NCI-H1417 (cell line): ENCODE results near the gene VPS51.
"Not testable (repeated sequence)": the region's sequence is repeated elsewhere in the genome, so short reads cannot be mapped to it uniquely, and the experiment has no call there.

Experiments used
- DNase-seq, 3 experiments: peaks; one replicate each; lab custom pipeline; 2025; lab: John Stamatoyannopoulos, UW

Gene VPS51

DNA sequence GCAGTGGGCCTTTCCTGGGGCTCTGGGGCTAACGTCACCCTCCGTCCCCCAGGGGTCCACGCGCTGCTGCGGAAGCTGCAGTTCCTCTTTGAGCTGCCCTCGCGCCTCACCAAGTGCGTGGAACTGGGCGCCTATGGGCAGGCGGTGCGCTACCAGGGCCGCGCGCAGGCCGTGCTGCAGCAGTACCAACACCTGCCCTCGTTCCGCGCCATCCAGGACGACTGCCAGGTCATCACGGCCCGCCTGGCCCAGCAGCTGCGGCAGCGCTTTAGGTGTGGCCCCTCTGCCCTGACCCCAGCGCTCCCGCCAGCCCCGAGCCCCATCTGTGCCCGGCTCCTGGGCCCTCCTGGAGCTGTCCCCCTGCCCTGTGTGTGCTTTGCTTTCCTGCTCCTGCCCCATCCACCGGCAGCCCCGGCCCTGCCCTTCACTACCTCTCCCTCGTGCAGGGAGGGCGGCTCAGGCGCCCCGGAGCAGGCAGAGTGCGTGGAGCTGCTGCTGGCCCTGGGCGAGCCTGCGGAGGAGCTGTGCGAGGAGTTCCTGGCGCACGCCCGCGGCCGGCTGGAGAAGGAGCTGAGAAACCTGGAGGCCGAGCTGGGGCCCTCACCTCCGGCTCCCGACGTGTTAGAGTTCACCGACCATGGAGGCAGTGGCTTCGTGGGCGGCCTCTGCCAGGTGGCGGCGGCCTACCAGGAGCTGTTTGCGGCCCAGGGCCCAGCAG lies 11.9 kb downstream of the VPS51 start:
- DNase-seq = no peak

DNA sequence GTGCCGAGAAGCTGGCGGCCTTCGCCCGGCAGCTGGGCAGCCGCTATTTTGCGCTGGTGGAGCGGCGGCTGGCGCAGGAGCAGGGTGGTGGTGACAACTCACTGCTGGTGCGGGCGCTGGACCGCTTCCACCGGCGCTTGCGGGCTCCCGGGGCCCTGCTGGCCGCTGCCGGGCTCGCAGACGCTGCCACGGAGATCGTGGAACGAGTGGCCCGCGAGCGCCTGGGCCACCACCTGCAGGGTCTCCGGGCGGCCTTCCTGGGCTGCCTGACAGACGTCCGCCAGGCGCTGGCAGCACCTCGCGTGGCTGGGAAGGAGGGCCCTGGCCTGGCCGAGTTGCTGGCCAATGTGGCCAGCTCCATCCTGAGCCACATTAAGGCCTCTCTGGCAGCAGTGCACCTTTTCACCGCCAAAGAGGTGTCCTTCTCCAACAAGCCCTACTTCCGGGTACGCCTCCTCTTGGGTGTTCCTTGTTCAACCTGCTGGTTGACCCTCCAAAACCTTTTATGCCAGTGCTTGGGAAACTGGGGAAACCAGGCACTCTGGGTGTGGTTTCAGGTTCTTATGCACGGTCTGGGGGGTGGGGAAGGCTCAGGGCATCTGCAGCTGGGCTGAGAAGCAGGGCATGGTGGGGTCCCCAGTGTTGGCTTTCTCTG lies 12.6 kb downstream of the VPS51 start:
- no peak for DNase-seq

DNA sequence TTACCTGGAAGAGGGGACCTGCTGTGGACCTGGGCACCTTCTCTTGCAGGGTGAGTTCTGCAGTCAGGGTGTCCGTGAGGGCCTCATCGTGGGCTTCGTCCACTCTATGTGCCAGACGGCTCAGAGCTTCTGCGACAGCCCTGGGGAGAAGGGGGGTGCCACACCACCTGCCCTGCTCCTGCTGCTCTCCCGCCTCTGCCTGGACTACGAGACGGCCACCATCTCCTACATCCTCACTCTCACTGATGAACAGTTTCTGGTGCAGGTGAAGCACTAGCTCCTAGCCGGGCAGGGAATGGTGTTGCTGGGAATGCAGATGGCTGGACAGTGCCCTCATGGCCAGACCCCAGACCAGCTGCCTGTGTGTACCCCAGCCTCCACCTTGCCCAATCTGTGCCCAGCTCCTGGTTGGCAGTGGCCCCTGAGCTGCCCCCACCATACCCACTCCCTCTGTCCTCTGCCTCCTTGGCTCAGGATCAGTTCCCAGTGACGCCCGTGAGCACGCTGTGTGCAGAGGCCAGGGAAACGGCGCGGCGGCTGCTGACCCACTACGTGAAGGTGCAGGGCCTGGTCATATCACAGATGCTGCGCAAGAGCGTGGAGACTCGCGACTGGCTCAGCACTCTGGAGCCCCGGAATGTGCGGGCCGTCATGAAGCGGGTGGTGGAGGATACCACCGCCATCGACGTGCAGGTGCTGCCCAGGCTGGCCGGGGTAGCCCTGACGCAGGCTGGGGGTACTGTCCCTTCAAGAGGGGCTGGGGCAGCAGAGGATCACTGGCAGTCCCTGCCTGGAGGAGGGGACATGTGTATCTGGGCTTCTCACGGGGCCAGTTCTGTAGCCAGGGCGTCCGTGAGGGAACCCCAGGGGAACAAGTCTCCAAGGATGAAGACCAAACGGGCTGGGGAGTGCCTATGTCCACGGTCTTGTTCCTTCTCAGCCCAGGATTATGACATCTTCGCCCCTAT lies 13.5 kb downstream of the VPS51 start:
- no peak for DNase-seq

DNA sequence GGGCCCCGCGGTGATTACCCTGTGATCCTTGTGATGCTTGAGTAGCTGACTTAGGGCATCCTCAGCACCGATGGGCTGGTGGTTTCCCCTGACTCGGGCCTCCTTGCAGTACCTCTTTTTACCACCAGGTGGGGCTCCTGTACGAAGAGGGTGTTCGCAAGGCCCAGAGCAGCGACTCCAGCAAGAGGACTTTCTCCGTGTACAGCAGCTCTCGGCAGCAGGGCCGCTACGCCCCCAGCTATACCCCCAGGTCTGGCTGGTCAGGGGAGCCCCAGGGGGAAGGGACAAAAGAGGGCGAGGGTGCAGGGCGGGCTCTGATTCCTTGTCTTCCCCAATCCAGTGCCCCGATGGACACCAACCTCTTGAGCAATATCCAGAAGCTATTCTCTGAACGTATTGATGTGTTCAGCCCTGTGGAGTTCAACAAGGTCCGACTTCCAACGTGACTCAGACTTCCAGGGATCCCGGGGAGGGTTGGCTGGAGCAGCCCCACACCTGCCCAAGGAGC lies 14.4 kb downstream of the VPS51 start:
- peak; percentile 81 to 88 (median 84) for DNase-seq

- no peak for DNase-seq
These were observed 15.2 kb downstream of the VPS51 start for GRCh38 chr11:65111159-65111743.

- DNase-seq = peak; percentile 98 to 99 (median 99)
These were observed 15.9 kb downstream of the VPS51 start, which contains the start of gene TM7SF2 for GRCh38 chr11:65111744-65112545. TSS of gene TM7SF2 (plus strand) at chr11:65111872. CDS start at chr11:65112016, 144 bp downstream.

- peak; percentile 63 to 72 (median 70) for DNase-seq
These were observed 16.7 kb downstream of the VPS51 start for GRCh38 chr11:65112546-65113360.

DNA sequence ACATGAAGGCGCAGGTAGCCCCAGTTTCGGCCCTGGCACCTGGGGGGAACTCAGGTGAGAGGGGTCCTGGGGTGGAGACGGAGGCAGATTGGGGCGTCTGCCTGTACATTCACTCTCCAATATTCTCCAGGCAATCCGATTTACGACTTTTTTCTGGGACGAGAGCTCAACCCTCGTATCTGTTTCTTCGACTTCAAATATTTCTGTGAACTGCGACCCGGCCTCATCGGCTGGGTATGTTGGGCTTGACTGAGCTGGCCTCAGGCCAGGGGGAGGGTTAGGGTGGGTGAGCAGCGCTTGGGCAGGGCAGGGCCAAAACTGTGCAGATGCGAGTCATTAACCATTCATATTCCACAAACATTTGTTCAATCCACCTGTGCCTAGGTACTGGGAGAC lies 17.3 kb downstream of the VPS51 start:
- DNase-seq = no peak

DNA sequence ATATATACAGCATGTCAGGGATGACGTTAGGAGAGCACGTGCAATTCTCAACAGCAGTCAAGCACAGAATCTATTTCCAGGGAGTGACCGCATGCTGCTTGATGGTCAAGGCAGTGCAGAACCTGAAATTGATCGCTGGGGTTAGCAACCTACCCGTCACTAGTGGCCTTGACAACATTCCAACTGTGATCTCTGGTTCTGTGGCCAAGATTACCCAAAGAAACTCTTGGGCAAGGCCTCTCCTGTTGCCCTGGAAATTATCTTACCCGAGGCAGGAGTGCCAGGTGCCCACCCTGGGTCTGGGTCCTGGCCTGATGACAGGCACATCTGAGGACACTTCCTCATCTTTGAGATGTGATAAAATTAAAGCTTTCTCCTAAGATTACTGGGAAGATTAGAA lies 17.8 kb downstream of the VPS51 start:
- no peak for DNase-seq

- DNase-seq = no peak
These were observed 18.6 kb downstream of the VPS51 start for GRCh38 chr11:65114538-65115171.

- no peak for DNase-seq
These were observed 19.5 kb downstream of the VPS51 start for GRCh38 chr11:65115361-65116082.

DNA sequence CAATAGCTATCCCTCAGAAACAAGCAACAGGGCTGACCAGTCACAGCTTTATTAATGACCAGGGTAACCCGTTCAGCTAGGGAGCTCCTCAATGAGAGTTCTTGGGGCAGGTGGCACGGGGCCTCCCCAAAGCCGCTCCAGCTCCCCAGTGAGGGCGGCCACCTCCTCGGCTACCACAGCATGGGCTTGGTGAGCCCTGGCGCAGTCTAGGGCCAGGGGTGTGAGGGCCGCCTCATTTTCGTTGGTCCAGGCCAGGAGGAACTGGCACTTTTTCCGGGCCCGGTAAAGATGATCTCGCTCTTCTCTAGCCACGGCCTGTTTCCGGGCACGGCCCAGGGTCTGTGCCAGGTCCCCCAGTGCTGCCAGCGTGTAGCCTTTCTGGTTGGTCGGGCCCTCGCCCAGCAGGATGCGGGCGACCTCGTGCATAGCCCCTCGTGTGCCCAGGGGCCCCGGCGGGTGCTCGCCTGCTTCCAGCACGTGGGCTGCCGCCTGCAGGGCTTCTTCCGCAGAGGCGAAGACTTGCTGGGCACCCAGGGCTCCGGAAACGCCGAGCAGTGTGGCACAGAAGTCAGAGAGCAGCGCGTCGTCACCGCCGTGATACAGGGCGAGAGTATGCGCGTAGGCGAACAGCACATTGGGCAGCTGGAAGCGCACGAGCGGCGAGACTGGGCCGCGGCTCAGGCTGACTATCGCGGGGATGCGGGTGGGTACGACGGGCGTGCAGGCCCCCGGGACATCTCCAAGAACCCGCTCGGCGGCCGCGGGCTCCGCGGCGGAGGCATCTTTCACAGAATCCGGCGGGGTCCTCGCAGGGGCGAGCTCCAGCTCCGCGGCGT lies 20.6 kb downstream of the VPS51 start:
- peak; percentile 16 to 79 (median 79) for DNase-seq

- DNase-seq = peak; percentile 99 to 100 (median 100)
These were observed 21.4 kb downstream of the VPS51 start, which contains the start of gene ZNHIT2 for GRCh38 chr11:65117206-65118096. TSS of gene ZNHIT2 (minus strand) at chr11:65117701. CDS start at chr11:65117653, 48 bp downstream.

DNA sequence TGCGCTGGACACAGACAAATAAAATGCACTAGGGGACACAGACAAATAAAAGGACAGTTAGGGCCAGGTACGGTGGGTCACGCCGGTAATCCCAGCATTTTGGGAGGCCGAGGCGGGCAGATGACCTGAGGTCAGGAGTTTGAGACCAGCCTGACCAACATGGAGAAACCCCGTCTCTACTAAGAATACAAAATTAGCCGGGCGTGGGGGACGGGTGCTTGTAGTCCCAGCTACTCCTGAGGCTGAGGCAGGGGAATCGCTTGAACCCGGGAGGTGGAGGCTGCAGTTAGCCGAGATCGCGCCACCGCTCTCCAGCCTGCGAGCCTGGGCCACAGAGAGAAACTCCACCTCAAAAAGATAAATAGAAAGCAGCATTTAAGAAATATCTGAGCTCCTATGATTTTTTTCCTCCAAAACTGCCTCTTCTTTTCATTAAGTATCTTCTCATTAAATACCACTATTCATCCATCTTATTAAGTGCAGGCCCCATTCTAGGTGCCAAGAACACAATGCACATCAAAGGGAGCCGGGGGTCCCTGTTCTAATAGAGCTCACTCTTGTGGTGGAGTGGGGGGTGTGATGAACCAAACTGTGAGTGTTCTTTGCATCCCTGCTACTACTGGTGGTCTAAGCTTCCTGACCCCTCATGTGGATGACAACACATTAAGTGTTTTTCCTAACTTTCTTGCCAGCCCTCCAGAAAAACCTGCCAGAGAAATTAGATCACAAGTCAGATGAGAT lies 22.3 kb downstream of the VPS51 start:
- no peak for DNase-seq

GRCh38 chr11:65118891-65119669 lies 23.1 kb downstream of the VPS51 start:
- DNase-seq = not testable (repeated sequence)
